HG03196 (cell line): Measurements from ENCODE around the gene ALDH9A1.
"Not testable (repeated sequence)": the region's sequence is repeated elsewhere in the genome, so short reads cannot be mapped to it uniquely, and the experiment has no call there.

Experiments used
- ATAC-seq: cut with Tn5 transposase; IDR thresholded peaks from one replicate; pipeline ENCODE4 v1.9.1; 2021; ENCODE audit not compliant: unreplicated experiment

Gene ALDH9A1

DNA sequence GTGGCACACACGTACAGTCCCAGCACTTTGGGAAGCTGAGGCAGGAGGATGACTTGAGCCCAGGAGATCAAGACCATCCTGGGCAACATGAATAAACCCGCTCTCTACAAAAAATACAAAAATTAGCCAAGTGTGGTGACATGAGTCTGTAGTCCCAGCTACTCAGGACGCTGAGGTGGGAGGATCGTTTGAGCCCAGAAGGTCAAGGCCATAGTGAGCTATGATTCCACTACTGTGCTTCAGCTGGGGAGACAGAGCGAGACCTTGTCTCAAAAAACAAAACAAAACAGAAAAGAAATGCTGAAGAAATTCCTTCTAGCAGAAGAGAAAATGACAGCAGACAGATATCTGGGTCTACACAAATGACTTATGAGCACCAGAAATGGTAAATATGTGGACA lies 10.3 kb downstream of the ALDH9A1 start:
- ATAC-seq = no peak

DNA sequence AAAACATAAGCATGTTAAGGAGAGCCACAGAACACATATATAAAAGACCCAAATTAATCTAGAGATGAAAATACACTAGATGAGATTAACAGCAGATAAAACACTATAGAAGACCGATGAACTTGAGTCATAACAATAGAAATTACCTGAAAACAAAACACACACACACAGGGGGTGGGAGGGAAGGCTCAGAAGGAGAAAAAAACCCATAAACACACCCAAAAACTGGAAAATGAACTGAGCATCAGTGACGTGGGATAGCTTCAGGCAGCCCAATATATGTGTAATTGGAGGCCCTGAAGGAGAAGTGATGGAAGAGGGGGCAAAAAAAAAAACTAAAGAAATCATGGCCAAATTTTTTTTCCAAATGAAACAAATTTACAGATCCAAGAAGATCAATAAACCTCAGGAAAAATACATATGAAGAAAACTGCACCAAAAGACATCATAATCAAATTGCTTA lies 11.4 kb downstream of the ALDH9A1 start:
- no peak for ATAC-seq

DNA sequence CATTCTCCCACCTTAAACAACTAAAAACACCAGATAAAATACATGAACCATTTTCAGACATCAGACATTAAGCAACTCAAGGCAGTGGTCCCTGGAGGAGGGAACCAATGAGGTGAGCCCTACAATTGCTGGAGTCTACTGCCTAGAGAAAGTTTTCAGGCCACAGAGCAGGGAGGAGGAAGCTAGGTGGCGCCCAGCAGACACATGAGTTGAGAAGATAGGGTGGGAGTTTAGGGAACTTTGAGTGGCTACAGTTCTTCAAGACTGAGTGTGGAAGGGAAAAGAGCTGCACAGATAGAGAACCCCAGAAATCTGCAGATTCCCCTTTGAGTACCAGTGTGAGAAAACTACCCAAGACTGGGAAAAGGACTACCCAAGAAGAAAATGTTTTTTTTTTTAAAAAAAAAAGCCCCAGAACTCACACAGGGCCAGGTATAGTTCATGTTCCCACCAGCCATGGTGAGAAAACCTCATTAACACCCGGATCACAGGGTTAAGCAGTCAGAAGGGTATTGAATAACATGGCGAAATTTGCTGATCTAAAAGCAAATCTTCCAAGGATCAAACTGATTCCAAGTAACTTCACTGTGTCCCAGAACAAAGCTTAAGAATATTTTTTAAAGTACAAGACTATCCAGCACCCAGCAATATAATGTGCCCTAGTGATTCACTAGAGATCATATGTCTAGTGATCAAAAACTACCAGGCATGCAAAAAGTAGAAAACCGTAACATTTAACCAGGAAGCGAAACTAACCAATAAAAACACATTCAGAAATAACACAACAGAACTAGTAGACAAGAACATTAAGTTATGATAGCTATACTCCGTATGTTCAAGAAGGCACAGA lies 12.0 kb downstream of the ALDH9A1 start:
- ATAC-seq = no peak

DNA sequence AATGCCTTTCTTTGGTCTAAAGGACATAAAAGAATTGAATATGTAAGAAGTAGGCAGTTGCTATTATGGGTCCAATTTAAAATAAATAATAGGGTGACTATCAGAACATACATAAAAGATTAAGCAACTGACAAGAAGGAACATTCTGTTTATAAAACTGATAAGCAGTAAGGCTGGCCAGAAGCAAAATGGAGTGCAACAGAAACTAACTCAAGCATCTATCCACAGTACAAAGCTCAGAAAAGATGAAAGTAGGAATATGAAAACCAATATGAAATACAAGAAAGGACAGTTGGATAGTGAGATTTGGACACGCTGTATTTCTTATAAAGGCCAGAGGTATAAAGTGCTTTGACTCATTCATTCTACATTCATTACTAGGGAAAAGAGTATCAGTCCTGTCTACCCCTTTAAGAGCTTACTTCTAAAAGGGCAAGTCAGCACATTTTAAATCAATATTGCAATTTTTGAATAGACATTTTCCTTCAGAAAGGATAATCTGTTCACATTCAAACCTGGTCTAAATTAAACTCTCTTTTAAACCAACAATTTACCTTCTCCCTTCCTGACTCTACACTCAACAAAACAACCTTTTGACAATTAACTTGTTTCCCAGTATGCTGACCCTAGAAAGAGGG lies 14.4 kb downstream of the ALDH9A1 start:
- ATAC-seq = no peak

DNA sequence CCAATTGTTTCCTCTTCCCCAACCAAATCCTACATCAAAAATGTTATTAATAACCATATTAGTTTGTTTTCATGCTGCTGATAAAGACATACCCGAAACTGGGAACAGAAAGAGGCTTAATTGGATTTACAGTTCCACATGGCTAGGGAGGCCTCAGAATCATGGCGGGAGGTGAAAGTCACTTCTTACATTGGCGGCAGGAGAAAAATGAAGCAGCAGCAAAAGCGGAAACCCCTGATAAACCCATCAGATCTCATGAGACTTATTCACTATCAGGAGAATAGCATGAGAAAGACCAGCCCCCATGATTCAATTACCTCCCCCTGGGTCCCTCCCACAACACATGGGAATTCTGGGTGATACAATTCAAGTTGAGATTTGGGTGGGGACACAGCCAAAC lies 17.6 kb downstream of the ALDH9A1 start:
- not testable (repeated sequence) for ATAC-seq

DNA sequence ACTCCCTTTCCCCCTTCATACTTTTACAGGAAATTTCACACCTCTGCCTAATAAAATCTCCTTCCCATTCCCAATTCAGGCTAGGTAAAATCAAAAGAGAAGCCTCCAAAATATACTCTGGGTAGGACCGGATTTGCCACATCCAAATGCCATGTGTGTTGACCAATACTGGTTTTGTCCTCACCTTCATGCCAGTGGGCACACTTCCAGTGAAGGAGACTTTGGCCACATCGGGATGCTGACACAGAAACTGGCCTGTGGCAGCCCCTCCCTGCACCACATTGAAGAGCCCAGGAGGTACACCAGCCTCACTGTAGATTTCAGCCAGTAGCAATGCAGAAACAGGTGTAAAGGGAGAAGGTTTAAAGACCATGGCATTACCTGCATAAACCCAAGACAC lies 18.1 kb downstream of the ALDH9A1 start:
- no peak for ATAC-seq

DNA sequence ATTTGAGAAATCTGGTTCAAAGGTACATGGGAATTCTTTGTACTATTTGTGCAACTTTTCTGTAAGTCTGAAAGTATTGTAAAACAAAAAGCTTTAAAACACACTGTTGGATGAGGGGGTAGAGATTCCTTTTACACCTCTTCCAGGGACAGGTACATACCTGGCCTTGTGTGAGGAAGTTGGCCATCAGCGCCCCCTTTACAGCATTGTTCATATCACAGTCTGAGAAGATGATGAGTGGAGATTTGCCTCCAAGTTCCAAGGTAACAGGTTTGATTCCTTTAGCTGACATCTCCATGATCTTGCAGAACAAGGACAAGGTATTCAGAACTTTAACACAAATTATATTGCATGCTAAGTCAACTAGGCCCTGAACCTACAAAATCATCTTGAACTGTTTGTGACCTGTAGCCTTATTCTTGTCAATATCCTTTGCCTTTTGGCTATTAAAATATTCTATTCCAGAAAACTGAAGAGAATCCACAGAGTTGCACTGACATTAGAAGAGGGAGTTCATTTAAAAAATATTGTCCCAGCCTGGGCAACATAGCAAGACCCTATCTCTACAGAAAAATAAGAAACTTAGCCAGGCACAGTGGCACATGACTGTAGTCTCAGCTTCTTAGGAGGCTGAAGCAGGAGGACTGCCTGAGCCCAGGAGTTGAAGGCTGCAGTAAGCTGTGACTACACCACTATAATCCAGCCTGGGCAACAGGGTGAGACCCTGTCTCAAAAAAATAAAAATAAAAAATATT lies 18.9 kb downstream of the ALDH9A1 start:
- ATAC-seq = no peak

DNA sequence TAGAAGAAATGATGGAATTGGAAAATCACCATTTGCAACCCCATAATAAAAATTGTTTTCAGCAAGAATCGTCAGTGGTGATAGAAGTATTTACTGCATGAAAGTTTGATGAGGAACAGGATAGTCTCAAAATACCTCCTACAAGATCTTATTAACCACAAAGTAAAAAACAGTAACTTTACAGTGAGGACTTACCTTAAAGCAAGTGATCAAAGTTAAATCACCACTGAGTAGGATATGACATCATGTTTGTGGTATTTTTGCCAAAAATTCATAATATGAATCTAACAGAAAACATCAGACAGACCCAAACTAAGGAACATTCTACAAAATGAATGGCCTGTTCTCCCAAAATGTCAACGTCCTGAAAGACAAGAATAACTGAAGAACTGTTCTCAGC lies 19.9 kb downstream of the ALDH9A1 start:
- ATAC-seq = no peak

DNA sequence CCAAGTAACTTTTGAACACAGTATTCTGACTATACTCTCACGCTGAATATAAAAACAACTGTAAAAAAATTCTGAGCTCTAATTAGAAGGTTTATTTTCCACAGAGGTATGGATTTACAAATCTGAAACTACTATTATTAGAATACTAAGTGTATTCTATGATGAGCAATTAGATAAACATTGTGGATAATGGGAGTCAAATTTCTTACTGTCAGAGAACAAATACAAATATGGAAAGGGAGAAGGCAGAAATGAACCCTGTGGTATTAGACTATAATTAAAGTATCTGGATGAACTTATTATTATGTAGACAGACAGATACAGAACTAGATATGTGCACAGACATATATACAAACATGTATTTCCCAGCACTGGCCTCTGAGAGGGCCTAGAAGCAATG lies 22.6 kb downstream of the ALDH9A1 start:
- no peak for ATAC-seq

DNA sequence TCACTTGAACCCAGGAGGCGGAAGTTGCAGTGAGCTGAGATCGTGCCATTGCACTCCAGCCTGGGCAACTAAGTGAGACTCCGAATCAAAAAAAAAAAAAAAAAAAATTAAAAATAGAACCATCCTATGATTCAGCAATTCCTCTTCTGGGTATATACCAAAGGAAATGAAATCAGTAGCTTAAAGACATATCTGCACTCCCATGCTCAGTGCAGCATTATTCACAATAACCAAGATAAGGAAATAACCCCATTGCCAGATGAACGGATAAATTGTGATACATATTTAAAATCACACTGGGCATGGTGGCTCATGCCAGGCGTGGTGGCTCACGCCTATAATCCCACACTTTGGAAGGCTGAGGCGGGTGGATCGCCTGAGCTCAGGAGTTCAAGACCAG lies 23.8 kb downstream of the ALDH9A1 start:
- ATAC-seq = no peak

DNA sequence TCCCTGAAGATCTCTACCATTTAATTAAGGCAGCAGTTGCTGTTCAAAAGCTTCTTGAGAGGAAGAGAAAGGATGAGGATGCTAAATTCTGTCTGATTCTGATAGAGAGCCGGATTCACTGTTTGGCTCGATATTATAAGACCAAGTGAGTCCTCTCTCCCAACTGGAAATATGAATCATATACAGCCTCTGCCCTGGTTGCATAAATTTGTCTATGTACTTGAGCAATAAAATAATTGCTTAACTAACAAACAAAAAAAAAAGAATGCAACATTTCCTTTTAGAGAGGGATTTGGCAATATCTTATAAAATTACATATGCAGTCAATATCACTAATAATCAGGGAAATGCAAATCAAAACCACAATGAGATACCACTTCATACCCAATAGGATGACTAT lies 26.8 kb downstream of the ALDH9A1 start:
- ATAC-seq = no peak

DNA sequence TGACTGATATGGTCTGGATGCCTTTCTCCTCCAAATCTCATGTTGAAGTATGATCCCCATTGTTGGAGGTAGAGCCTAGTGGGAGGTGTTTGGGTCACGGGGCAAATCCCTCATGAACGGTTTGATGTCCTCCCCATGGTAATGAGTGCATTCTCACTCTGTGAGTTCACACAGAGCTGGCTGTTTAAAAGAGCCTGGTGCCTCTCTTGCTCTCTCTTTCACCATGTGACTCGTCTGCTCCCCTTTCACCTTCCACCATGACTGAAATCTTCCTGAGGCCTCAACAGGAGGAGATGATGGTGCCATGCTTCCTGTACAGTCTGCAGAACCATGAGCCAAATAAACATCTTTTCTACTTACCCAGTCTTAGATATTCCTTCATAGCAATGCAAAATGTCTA lies 30.2 kb downstream of the ALDH9A1 start:
- ATAC-seq = no peak

DNA sequence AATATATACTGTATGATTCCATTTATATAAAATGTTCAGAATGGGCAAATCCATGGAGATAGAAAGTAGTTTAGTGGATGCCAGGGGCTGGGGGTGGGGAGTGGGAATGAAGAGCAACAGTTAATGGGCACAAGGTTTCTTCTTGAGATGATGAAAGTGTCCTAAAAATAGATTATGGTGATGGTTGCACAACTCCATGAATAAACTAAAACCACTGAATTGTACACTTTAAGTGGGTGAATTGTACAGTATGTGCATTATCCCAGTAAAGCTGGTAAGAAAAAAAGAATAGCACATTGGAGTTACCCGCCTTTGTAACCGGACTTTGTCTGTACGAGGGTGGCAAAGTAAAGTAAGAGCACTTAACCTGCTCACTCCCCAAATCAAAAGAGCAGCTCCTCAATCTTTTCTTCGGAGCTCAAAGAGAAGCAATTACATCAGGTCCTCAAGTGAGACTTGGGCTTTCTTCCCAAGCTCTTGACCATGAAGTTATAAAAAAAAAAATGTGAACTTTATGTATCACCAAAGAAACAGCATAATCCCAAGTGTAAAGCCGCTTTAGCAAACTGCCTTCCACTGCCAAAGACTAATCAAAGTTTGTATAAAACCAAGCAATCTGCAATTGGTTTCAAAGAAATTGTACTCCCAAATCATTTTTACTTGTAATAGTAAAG lies 32.1 kb downstream of the ALDH9A1 start:
- ATAC-seq = no peak

DNA sequence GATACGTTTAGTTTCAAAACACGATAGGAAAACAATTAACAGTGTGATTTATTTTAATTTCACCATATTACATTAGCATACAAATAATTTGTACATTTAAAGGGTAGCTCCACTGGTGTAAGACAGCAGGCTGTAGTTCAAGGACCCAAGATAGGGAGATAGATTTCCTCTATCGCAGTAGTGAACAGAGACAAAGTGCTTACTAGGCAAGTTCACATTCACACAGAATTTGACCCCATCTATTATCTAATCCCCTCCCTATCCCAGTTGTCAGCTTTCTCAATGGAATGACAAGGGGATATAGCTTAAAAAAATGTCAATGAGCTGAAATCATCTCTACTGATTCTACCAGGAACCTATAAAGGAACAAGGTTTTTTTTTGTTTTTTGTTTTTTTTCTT lies 36.2 kb downstream of the ALDH9A1 start:
- no peak for ATAC-seq

DNA sequence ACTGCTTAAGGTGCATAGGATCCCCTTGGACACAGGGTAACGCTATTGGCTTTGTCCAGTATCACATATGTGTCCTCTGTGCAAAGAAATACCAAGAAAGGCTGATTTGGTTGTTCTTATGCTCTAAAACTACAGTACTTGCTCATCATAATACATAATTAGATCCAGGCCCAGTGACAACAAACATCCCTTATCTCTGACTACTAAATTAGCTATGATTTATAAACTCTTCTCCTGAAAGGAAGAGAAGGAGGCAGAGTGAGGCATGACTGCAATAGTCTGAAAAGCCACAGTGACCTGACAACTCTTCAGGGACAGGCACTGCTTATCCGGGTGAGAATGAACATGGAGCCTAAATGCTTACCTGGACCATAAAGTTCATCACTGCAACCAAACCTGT lies 36.7 kb downstream of the ALDH9A1 start:
- no peak for ATAC-seq

DNA sequence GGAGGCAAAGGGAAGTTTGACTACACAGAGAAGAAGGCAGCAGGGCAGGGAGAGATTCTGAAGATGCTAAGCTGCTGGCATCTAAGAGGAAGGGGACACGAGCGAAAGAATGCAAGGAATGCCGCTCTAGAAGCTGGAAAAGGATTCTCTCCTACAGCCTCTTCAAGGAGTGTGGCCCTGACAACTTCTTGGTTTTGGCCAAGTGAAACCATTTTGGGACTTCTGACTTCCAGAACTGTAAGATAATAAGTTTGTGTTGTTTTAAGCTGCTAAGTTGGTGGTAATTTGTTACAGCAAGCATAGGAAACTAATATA lies 38.8 kb downstream of the ALDH9A1 start:
- no peak for ATAC-seq

DNA sequence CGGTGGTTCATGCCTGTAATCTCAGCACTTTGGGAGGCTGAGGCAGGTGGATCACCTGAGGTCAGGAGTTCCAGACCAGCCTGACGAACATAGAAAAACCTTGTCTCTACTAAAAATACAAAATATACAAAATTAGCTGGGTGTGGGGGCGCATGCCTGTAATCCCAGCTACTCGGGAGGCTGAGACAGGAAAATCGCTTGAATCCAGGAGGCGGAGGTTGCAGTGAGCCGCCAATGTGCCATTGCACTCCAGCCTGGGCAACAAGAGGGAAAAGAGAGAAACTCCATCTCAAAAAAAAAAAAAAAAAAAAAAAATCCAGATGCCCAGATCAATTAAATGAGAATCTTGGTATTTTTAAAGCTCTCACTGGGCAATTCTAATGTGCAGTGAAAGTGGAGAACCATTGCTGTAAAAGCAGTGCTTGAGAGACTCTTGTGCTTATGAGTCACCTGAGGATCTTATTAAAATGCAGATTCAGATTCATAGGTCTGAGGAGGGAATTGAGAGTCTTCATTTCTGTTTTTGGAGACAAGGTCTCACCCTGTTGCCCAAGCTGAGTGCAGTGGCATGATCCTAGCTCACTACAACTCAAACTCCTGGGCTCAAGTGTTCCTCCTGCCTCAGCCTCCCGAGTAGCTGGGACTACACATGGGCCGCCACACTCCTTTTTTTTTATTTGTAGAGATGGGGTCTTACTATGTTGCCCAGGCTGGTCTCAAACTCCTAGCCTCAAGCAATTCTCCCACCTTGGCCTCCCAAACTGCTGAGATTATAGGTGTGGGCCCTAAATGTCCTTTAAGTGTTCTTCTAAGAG lies 39.4 kb downstream of the ALDH9A1 start:
- ATAC-seq = not testable (repeated sequence)

DNA sequence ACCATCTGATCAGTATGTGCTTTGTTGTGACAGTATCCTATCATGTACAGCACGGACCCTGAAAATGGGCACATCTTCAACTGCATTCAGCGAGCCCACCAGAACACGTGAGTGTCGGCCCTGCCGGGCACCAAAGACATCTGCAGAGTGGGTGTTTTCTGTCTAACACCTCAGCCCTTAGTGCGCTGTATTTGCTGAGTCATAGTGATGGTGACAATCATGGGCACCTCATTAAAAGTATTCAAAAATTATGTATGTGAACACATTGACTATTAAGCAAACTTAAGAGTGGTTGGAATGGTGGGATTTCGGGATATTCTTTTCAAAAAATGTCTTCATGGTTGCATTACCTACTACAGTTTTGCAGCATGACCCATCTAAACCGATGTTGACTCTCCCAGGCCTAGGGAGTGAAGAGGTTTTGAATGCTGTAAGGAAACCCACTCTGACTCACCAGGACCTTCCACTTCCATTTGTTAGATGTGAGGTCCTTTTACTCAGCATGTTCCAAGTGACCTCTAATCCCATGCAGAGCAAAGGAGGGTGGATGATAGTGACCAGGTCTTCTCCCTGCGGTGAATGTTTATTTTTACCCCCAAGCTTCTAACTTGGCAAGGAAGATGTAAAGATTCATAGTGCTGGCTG lies 47.3 kb downstream of the ALDH9A1 start:
- ATAC-seq = no peak

DNA sequence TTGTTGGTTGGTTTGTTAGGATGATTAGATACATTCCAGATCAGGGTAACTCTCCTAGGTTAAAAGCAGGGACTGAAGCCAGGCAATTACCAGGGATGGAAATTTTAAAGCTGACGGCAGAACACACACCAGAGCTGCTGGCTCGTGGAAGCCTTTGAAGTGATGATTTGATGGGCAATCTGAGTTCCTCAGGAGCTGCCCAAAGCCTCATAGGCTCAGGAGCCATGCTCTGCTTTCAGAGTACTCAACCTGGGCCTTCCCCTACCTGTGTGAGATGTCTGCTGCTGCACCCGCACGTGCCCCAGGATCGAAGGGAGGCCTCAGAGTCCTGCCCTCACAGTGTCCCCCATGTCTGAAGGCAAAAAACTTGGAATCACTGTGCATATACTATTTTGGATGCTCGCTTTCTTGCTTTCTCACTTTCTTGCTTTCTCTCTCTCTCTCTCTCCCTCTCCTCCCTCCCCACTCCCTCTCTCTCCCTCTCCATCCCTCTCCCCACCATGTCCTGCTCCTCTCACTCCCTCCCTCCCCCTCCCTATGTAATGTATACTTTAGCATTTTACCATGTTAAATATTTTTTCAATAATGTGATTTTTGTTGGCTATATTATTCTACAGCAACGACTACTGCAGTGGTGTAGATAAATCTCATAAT lies 49.3 kb downstream of the ALDH9A1 start:
- no peak for ATAC-seq

DNA sequence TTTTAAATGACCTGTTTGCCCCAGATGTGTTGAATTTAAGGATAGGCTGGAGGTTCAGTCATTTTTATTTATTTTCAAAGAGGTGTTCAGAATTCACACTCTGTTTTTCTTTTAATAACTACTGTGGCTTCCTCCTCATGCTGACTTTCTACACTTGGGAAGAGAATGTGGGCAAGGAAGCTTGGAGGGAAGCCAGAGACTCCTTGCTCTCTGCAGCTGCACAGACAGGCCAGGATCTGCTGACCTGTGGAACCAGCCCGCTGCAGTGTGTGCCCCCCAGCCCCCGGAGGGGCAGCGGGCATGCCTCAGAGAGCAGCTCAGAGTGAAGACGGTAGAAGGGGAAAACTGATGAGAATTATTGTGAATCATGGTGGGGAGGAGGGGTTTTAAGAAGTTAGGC lies 50.4 kb downstream of the ALDH9A1 start:
- no peak for ATAC-seq
